GM06990 (cell line): ENCODE data around the gene CCDC124.
"Not testable (repeated sequence)": the region's sequence is repeated elsewhere in the genome, so short reads cannot be mapped to it uniquely, and the experiment has no call there.

Experiments used
- DNase-seq: peaks from one replicate; pipeline ENCODE4 v3.0.0-alpha.2; 2011; ENCODE audit not compliant: insufficient read length; ENCODE audit errors: extremely low read depth
- H3K27me3 ChIP-seq: replicated peaks from 2 replicates; pipeline ENCODE4 v1.6.0; 2011; ENCODE audit warnings: low read length; ENCODE audit not compliant: control insufficient read depth, insufficient read depth
- H3K36me3 ChIP-seq: 2 replicates; pipeline ENCODE4 v1.5.1; 2011; ENCODE audit warnings: low read length; ENCODE audit not compliant: control insufficient read depth, insufficient read depth
- H3K4me3 ChIP-seq: replicated peaks from 2 replicates; pipeline ENCODE4 v1.5.1; 2011; ENCODE audit warnings: low read depth, mild to moderate bottlenecking, control low read depth, low read length
- CTCF ChIP-seq: IDR thresholded peaks from 2 replicates; pipeline ENCODE4 v1.5.1; 2011; ENCODE audit warnings: low read length, control low read depth, mild to moderate bottlenecking, inconsistent platforms; ENCODE audit not compliant: insufficient read depth, poor library complexity, severe bottlenecking

The CCDC124 gene

GRCh38 chr19:17982430-17982829, 49.6 kb downstream of the CCDC124 start:
- Histone ChIP-seq H3K4me3 (no peak overlapping the region), H3K27me3 (no peaks in the 10 kb centered on the region; the same call in 1 of the 2 replicates), H3K36me3 (no peaks in the 10 kb centered on the region)
- no peak for DNase-seq
- TF ChIP-seq CTCF: no peak

GRCh38 chr19:17985037-17985818, 52.4 kb downstream of the CCDC124 start:
- no peak for TF ChIP-seq CTCF
- DNase-seq: no peak
- no peaks in the 10 kb centered on the region; the same call in 1 of the 2 replicates for H3K27me3 ChIP-seq
- no peak overlapping the region for H3K4me3 ChIP-seq
- H3K36me3 ChIP-seq: no peaks in the 10 kb centered on the region

- H3K36me3 ChIP-seq, H3K27me3 ChIP-seq, DNase-seq, H3K4me3 ChIP-seq: not testable (repeated sequence)
Observed at GRCh38 chr19:17986569-17986968, 53.8 kb downstream of the CCDC124 start.

GRCh38 chr19:17988161-17988560, 55.3 kb downstream of the CCDC124 start:
- no peaks in the 10 kb centered on the region for H3K27me3 ChIP-seq
- DNase-seq: no peak
- H3K36me3 ChIP-seq: no peaks in the 10 kb centered on the region
- no peak overlapping the region for H3K4me3 ChIP-seq
- TF ChIP-seq CTCF: no peak

- no peak for TF ChIP-seq CTCF
- Histone ChIP-seq H3K27me3 (no peaks in the 10 kb centered on the region), H3K36me3 (no peaks in the 10 kb centered on the region), H3K4me3 (no peak overlapping the region)
- DNase-seq: no peak
Observed at GRCh38 chr19:17989425-17990094, 56.7 kb downstream of the CCDC124 start.

- H3K4me3 ChIP-seq: no peak overlapping the region
- TF ChIP-seq CTCF: no peak
- no peaks in the 10 kb centered on the region for H3K36me3 ChIP-seq
- DNase-seq: no peak
- H3K27me3 ChIP-seq: no peaks in the 10 kb centered on the region
Observed at GRCh38 chr19:17993076-17993813, 60.4 kb downstream of the CCDC124 start.
